OCI-LY7 (cell line): ENCODE measurements around the gene GPR156. TPM values are rescaled to one million over a fixed set of nuclear protein-coding genes. Genes with fewer than 3 reads are reported as not detected.

Experiments used
- BruUV-seq: library from RNA; stranded (reverse); fragments of 400-500 nt; replicated peaks from 2 replicates; lab custom pipeline; 2021; lab: Mats Ljungman, UMichigan
- CTCF ChIA-PET: fragments of 300-600 bp; sonication (Branson Sonifier 250); formaldehyde crosslinking; loops from one replicate; lab custom pipeline; 2022; ENCODE audit warnings: antibody characterized with exemption; ENCODE audit not compliant: unreplicated experiment; lab: Charles Lee
- POLR2A ChIA-PET: fragments of 300-600 bp; sonication (Branson Sonifier 250); formaldehyde crosslinking; loops from one replicate; lab custom pipeline; 2022; ENCODE audit warnings: antibody characterized with exemption; lab: Charles Lee
- DNase-seq: peaks from one replicate; pipeline ENCODE4 v3.0.0-alpha.2; 2015; ENCODE audit warnings: low spot score
- H2AFZ ChIP-seq: fragments of 200-600 bp; sonication (generic), shearing (Covaris generic); 2 replicates; pipeline ENCODE4 v1.6.1; 2014; ENCODE audit warnings: mild to moderate bottlenecking, antibody characterized with exemption, low read length, moderate library complexity
- H3K27ac ChIP-seq: fragments of 200-600 bp; sonication (generic); 2 replicates; pipeline ENCODE4 v1.5.1; 2014; ENCODE audit warnings: mixed run types, low read depth, mild to moderate bottlenecking, moderate library complexity, low read length, inconsistent platforms; ENCODE audit not compliant: poor library complexity, severe bottlenecking
- H3K36me3 ChIP-seq: fragments of 200-600 bp; sonication (generic); 2 replicates; pipeline ENCODE4 v1.6.1; 2014; ENCODE audit warnings: mild to moderate bottlenecking, antibody characterized with exemption, low read length, moderate library complexity, mixed read lengths; ENCODE audit not compliant: insufficient read depth
- H3K4me1 ChIP-seq: fragments of 200-600 bp; sonication (generic); 2 replicates; pipeline ENCODE4 v1.5.1; 2014; ENCODE audit warnings: mild to moderate bottlenecking, low read length; ENCODE audit not compliant: insufficient read depth, poor library complexity, severe bottlenecking
- H3K4me2 ChIP-seq: fragments of 200-600 bp; sonication (generic); 2 replicates; pipeline ENCODE4 v1.6.1; 2014; ENCODE audit warnings: mild to moderate bottlenecking, low read length
- H3K4me3 ChIP-seq: fragments of 200-600 bp; sonication (generic); 2 replicates; pipeline ENCODE4 v1.5.1; 2014; ENCODE audit warnings: mild to moderate bottlenecking, low read depth, low read length; ENCODE audit not compliant: poor library complexity, severe bottlenecking
- H3K79me2 ChIP-seq: fragments of 200-600 bp; sonication (generic); 2 replicates; pipeline ENCODE4 v1.6.1; 2016; ENCODE audit warnings: low read depth, mild to moderate bottlenecking, low read length, moderate library complexity, mixed read lengths; ENCODE audit not compliant: insufficient read depth
- H3K9me2 ChIP-seq: fragments of 200-600 bp; sonication (generic); 2 replicates; pipeline ENCODE4 v1.6.1; 2016; ENCODE audit warnings: mild to moderate bottlenecking, low read length, mixed read lengths; ENCODE audit not compliant: insufficient read depth
- H3K9me3 ChIP-seq: fragments of 200-600 bp; sonication (generic); 2 replicates; pipeline ENCODE4 v1.6.1; 2014; ENCODE audit warnings: mild to moderate bottlenecking, mixed run types, low read length, mixed read lengths
- H4K20me1 ChIP-seq: fragments of 200-600 bp; sonication (generic); 2 replicates; pipeline ENCODE4 v1.6.1; 2014; ENCODE audit warnings: mild to moderate bottlenecking, antibody characterized with exemption, low read length, moderate library complexity, mixed read lengths; ENCODE audit not compliant: insufficient read depth
- EZH2phosphoT487 ChIP-seq: fragments of 200-600 bp; sonication (generic); IDR thresholded peaks from 2 replicates; pipeline ENCODE4 v1.6.1; 2018; ENCODE audit warnings: low read depth, borderline replicate concordance, mild to moderate bottlenecking, mixed run types, antibody characterized with exemption, low read length, moderate library complexity, mixed read lengths
- intact Hi-C: fragments of 100-400 bp; cut with micrococcal nuclease; formaldehyde crosslinking; loops from one replicate; pipeline ENCODE4 v1.10.0; 2022; ENCODE audit not compliant: unreplicated experiment
- total RNA-seq, 2 experiments: library from RNA; depleted of rRNA in 1 of 2; stranded (reverse); fragments of >200 nt in 1 of 2; shearing (Covaris generic) in 1 of 2; gene quantifications; 2 replicates each; pipeline ENCODE4 v1.2.3, GENCODE V29; 2014 to 2022
- TF ChIP-seq, protein P1 (sequence below): fragments of 200-600 bp; sonication (generic); conservative IDR thresholded peaks from 2 replicates; pipeline ENCODE4 v1.5.1; 2014; ENCODE audit warnings: mild to moderate bottlenecking, antibody characterized with exemption, low read length, moderate library complexity, mixed read lengths

The GPR156 gene
- total RNA-seq, 2 experiments from 2014 or later = 0.03 to 0.13 TPM

DNA sequence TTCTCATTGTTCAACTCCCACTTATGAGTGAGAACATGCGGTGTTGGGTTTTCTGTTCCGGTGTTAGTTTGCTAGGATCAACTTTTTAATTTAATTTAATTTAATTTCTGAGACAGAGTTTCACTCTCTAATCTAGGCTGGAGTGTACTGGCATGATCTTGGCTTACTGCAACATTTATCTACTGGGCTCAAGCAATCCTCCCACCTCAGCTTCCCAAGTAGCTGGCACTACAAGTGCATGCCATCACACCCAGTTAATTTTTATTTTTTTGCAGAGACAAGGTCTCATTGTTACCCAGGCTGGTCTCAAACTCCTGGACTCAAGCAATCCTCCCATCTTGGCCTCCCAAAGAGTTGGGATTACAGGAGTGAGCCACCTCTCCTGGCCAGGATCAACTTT lies 82.7 kb downstream of the GPR156 start:
- H3K36me3 ChIP-seq = no peaks in the 10 kb centered on the region
- ChIA-PET CTCF (no interaction called here), POLR2A (no interaction called here)
- H4K20me1 ChIP-seq = no peaks in the 10 kb centered on the region
- intact Hi-C loops = no loop called here
- no peak overlapping the region for H3K27ac ChIP-seq
- DNase-seq = no peak
- H3K79me2 ChIP-seq = no peaks in the 10 kb centered on the region
- TF ChIP-seq EZH2phosphoT487 = no peak
- TF ChIP-seq, protein P1, sequence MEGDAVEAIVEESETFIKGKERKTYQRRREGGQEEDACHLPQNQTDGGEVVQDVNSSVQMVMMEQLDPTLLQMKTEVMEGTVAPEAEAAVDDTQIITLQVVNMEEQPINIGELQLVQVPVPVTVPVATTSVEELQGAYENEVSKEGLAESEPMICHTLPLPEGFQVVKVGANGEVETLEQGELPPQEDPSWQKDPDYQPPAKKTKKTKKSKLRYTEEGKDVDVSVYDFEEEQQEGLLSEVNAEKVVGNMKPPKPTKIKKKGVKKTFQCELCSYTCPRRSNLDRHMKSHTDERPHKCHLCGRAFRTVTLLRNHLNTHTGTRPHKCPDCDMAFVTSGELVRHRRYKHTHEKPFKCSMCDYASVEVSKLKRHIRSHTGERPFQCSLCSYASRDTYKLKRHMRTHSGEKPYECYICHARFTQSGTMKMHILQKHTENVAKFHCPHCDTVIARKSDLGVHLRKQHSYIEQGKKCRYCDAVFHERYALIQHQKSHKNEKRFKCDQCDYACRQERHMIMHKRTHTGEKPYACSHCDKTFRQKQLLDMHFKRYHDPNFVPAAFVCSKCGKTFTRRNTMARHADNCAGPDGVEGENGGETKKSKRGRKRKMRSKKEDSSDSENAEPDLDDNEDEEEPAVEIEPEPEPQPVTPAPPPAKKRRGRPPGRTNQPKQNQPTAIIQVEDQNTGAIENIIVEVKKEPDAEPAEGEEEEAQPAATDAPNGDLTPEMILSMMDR = no peak
- H3K4me1 ChIP-seq = no peaks in the 10 kb centered on the region
- no peaks in the 10 kb centered on the region for H3K9me3 ChIP-seq
- no TSS peak for BruUV-seq
- no peaks in the 10 kb centered on the region for H3K9me2 ChIP-seq
- H2AFZ ChIP-seq = no peak overlapping the region
- no peak overlapping the region for H3K4me3 ChIP-seq
- no peak overlapping the region for H3K4me2 ChIP-seq

DNA sequence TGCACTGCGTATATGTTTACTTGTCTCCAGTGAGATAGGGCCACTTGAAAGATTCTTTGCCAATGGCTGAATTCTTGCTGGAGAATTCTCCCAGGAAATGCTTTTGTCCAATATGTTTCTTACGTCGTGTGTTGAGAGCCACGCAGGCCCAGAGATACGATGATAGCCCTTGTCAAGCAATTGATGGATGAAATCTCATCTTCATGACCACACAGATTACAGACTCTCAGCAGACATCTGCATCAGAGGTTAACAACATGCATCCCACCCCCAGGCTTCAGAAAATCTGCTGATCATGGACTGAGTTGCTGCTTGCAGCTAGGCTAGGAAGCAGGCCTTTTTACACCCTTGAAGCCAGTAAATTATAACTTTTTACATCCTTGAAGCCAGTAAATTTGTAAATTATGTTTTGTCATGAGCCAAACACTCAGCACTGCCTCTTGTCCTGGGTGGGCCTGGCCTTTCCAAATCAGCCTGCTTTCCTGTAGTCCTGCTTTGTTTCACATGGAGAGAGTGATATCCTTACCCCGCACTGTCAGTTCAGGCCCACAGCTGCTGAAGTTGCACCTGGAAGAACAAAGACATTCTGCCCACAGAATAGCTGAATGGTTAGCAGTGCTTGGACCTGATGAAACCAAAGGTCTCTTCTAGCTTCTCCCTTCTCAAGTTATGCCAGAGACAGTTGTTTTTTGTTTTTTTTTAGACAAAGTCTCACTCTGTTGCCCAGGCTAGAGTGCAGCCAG lies 84.4 kb downstream of the GPR156 start:
- no TSS peak for BruUV-seq
- no peak overlapping the region for H3K4me2 ChIP-seq
- no peak overlapping the region for H3K27ac ChIP-seq
- no peaks in the 10 kb centered on the region for H3K4me1 ChIP-seq
- no peak for DNase-seq
- no peaks in the 10 kb centered on the region for H3K9me2 ChIP-seq
- ChIA-PET CTCF (no interaction called here), POLR2A (interaction anchor here (0.6 kb wide), 2 partner anchors 267 to 542 kb away, joined by 3 read pairs; partner anchors contain the start of gene RABL3)
- H3K4me3 ChIP-seq = no peak overlapping the region
- H4K20me1 ChIP-seq = no peaks in the 10 kb centered on the region
- H3K9me3 ChIP-seq = no peaks in the 10 kb centered on the region
- intact Hi-C loops = no loop called here
- H2AFZ ChIP-seq = no peak overlapping the region
- no peaks in the 10 kb centered on the region for H3K36me3 ChIP-seq
- no peaks in the 10 kb centered on the region for H3K79me2 ChIP-seq
- TF ChIP-seq EZH2phosphoT487 = no peak
- TF ChIP-seq, protein P1 = no peak

DNA sequence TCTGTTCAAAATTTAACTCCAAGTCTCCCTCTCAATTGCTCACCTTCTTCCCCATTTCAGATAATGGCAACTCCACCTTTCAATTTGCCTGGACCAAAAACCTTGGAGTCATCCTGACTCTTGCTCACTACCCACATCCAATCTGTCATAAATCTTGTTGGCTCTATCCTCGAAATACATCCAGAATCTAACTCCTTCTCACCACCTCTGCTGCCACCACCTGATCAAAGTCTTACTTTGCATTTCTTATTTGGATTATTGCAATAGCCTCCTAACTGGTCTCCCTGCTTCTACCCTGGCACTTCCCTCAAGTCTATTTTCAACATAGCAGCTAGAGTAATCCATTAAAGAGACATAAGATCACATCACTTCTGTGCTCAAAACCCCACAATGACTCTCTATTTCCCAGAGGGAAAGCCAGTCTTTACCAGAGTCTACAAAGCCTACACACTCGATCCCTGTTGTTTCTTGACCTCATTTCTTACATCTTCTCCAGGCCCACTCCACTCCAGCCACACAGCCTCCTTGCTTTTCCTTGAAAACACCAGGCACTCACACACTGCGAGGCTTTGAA lies 86.6 kb downstream of the GPR156 start:
- CTCF ChIA-PET = no interaction called here
- intact Hi-C loops = loop anchor here (10.0 kb wide), 1 partner anchor 374 kb away; no protein-coding TSS in a partner anchor

More for the DNA sequence above, 86.6 kb downstream of the GPR156 start:
- Histone ChIP-seq H3K9me2 (no peaks in the 10 kb centered on the region), H3K9me3 (no peaks in the 10 kb centered on the region), H3K27ac (no peak overlapping the region), H3K4me3 (no peak overlapping the region), H3K4me2 (no peak overlapping the region), H2AFZ (no peak overlapping the region), H4K20me1 (no peaks in the 10 kb centered on the region), H3K36me3 (no peaks in the 10 kb centered on the region), H3K79me2 (no peaks in the 10 kb centered on the region), H3K4me1 (no peaks in the 10 kb centered on the region)
- no TSS peak for BruUV-seq
- DNase-seq = peak; percentile 13
- POLR2A ChIA-PET = no interaction called here
- no peak for TF ChIP-seq EZH2phosphoT487
- TF ChIP-seq, protein P1 = peak; percentile 63
